GM21528 (cell line): ENCODE data around the gene MRPL43.
"Not testable (repeated sequence)": the region's sequence is repeated elsewhere in the genome, so short reads cannot be mapped to it uniquely, and the experiment has no call there.

Experiments
- ATAC-seq: cut with Tn5 transposase; IDR thresholded peaks from one replicate; pipeline ENCODE4 v1.9.1; 2021; ENCODE audit warnings: mild to moderate bottlenecking, moderate library complexity; ENCODE audit not compliant: unreplicated experiment, low FRiP score

The MRPL43 gene

GRCh38 chr10:100984672-100985177 lies 2.6 kb downstream of the MRPL43 start:
- ATAC-seq = no peak

DNA sequence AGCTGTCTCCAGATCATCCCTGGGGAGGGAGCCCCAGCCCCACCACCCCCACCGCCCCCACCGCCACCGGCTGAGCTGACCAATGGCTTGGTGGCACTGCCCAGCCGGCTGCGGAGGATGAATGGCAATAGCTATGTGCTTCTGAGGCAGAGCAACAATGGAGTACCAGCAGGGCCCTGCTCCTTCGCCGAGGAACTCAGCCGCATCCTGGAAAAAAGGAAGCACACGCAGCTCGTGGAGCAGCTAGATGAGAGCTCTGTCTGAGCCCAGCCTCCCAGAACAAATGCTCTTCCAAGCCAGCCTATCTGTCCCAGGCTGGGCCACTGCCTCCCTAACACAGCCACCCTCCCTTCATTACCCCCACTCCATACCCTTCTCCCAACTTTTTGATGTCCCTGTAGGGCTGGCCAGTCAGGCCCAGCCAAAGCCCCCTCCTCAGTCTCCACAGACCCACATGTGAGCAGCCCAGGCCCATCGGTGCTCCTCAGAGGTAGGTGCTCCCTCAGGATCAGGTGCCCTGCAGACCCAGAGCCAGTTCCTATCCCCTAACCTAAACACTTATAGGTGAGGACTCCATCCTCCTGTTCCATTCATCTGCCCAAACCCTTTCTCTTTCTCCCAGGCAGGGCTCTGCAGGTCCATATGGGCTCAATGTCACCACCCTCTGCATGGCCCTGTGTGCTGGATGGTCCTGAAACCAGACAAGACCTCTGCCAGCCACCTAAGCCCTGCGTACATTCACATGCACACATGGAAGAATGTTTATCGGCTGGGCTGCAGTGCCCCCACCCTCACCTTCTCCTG lies 3.2 kb downstream of the MRPL43 start:
- no peak for ATAC-seq

- ATAC-seq = no peak
Measured at GRCh38 chr10:100982916-100983830, 4.1 kb downstream of the MRPL43 start.

DNA sequence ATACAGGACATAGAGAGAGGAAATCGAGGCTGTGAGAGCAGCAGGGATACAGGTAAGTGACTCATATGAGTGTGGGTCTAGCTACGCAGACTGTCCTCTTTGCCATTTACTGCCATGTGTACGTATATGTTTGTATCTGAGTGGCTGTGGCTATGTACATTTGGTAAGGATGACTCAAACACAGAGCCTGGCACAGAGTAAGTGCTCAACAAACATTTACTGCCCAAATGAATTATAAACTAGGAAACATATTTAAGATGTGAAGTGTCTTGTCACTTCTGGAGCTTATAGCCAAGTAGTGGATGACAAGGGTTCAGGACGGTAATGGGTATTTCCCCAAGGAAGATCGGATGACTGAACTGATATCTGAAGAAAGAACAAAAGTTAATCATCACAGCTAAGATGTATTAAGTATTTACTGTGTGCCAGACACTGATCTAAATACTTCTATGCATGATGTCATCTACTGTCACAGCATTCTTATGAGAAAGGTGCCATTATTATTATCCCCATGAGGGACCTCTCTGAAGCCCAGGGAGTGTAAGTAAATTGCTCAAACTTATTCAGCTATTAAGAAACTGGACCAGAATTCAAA lies 6.0 kb downstream of the MRPL43 start:
- no peak for ATAC-seq

DNA sequence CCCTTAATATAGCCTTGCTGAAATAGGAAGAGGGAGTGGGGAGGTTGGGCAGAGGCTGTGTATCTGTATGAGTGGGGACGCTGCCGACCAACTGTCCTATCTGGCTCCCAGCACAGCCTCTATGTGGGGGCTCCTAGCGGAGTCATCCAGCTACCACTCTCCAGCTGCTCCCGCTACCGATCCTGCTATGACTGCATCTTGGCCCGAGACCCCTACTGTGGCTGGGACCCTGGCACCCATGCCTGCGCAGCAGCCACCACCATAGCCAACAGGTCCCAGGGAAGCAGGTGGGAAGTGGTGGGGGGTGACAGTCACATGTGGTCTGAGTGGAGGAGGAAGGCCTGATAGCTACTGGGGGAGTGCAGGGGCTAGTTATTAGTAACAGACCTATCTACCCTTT lies 6.6 kb downstream of the MRPL43 start:
- no peak for ATAC-seq

DNA sequence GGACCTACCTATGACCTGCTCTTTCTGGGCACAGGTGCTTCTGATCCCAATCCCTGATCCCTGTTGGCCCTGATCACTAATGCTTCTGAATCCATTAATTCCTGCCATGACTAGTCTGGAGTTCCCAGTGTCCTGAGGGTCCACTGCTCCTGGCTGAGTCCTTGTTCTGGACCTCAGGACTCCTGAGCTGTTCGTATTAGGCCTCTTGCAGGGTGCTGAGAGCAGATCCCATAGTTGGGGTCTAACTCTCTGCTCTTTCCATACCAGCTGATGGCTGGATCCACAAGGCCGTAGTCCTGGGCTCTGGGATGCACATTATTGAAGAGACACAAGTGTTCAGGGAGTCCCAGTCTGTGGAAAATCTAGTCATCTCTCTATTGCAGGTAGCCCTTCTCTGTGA lies 7.0 kb downstream of the MRPL43 start:
- no peak for ATAC-seq

- ATAC-seq = no peak
Measured at GRCh38 chr10:100979791-100980272, 7.5 kb downstream of the MRPL43 start.

- no peak for ATAC-seq
Measured at GRCh38 chr10:100978901-100979195, 8.4 kb downstream of the MRPL43 start.

GRCh38 chr10:100978121-100978900 lies 9.0 kb downstream of the MRPL43 start:
- ATAC-seq = no peak

DNA sequence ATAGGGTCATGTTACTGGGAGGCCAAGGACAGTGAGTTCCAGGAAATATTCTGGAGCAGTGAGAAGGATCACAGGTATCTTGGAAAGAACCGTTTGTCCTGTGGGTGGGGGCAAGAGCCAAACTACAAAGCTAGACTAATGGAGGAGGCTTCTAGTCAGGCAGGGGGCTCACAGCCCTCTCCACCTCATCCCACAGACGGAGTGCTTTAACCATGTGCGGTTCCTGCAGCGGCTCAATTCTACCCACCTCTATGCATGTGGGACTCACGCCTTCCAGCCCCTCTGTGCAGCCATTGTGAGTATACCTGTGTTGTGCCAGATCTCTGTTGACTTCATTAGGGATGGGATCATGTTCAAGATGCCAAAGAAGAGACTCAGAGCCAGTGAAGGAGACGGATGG lies 9.9 kb downstream of the MRPL43 start:
- ATAC-seq = no peak

- ATAC-seq = no peak
Measured at GRCh38 chr10:100976906-100977305, 10.4 kb downstream of the MRPL43 start.

DNA sequence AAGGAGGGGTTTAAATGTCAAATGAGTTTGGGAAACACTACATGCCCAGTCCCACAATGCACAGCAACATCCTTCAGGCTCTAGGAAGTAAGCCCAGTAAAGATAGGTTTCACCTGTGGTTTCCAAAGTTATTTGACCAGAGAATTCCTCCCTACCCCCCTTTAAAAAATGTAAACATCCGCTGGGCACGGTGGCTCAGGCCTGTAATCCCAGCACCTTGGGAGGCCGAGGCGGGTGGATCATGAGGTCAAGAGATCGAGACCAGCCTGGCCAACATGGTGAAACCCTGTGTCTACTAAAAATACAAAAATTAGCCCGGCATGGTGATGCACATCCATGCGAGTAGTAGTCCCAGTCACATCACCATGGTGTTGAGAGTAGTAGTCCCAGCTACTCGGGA lies 11.9 kb downstream of the MRPL43 start:
- ATAC-seq = not testable (repeated sequence)

DNA sequence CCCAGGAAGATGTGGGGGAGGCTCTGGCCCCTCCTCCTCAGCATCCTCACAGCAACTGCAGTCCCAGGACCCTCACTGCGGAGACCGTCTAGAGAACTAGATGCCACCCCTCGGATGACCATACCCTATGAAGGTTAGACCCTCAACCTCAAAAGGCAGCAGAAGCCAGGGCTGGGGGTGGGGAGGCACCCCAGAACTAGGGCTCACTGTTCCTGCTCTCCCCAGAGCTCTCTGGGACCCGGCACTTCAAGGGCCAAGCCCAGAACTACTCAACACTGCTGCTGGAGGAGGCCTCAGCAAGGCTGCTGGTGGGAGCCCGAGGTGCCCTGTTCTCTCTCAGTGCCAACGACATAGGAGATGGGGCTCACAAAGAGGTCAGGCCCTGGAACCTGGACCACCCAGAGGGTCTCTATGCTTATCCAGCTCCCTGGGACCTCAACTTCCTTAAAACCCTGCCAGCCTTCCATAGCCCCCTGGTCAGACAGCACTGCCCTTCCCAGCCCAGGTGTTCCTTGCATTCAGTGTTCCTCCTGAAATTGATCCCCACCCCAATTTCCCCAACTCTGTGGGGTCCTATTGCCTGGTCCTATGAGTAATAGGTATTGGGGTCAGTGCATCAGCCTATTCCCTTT lies 14.3 kb downstream of the MRPL43 start:
- ATAC-seq = no peak

GRCh38 chr10:100972115-100972903 lies 15.0 kb downstream of the MRPL43 start:
- no peak for ATAC-seq

DNA sequence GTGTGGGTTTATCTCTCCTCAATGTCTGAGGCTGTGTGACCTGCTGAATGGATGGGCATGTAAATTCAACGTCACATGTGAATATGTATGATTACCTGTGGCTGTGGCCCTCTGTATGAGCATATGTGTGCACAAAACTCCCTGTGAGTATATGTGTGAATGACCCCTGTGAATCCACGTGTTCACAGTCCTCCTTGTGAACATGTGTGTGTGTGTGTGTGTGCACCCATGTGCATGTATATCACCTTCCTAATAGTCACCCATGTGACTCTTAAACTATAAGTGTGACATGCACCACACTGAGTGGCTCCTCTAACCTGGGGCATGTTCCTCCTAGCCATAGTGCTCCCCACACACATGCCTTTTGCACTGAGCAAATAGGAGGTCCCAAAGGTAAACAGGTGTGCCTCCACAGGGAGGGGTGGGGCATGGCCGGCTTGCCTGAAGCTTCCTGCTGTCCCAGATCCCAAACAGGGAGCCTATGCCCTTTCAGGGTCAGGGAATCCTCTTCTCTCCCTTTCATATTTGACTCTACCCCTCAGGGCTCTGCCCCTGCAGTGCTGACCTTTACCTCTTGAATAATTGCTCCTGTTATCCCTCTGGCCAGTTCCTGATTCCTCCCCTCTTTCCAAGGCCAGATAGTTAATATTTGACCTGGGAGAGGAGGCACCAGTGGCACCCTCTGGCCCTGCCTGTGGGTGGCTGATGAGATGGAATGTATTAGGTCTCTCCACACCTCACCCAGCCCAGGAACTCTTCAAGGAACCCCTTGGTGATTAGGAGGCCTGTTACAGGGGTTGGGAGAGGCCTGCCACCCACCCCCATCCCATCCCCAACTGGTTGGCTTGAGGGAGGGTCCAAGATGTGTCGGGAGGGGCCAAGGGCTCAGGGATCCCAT lies 16.1 kb downstream of the MRPL43 start:
- ATAC-seq = no peak

DNA sequence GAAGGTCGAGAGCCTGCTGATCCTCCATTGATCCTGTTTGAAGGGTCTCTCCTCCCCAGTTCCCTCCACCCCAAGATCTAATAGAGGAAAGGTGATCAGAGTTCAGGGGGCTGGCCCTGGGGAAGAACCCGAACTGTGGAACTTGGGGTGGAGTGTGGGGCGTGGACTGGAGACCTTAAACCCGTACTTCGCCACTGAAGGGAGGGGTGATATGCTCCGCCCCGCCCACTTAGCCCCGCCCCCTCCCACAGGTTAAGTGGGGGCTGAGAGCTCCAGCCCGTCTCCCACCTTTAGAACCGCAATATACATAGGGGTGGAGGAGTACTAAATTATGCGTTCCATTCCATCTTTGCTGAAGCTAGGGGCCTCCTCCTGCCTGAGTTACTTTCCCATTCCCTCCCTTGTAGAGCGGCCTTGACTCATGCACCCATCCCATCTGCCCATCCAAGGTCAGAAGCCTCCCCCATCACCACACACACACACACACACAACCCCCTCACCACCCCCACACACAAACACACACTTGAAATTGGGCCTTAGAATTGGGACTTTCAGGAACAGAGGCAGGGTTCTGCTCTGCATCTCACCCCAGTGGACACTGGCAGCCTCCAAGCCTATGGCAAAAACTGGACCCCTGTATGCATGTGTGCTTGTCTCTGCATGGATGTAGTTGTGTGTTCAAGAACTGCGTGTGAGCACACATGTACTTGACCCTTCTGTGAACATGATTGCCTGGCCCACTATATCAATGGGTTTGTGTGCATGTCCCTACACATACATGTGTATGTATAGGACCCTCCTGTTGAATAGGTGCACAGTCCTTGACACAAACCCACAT lies 17.0 kb downstream of the MRPL43 start:
- ATAC-seq = no peak
